GM19023 (cell line): ENCODE data around the gene ZMYND8.
"Not testable (repeated sequence)": the region's sequence is repeated elsewhere in the genome, so short reads cannot be mapped to it uniquely, and the experiment has no call there.

Source experiments
- ATAC-seq: cut with Tn5 transposase; IDR thresholded peaks from one replicate; pipeline ENCODE4 v1.9.1; 2021; ENCODE audit warnings: mild to moderate bottlenecking, moderate library complexity; ENCODE audit not compliant: unreplicated experiment

ZMYND8 gene

DNA sequence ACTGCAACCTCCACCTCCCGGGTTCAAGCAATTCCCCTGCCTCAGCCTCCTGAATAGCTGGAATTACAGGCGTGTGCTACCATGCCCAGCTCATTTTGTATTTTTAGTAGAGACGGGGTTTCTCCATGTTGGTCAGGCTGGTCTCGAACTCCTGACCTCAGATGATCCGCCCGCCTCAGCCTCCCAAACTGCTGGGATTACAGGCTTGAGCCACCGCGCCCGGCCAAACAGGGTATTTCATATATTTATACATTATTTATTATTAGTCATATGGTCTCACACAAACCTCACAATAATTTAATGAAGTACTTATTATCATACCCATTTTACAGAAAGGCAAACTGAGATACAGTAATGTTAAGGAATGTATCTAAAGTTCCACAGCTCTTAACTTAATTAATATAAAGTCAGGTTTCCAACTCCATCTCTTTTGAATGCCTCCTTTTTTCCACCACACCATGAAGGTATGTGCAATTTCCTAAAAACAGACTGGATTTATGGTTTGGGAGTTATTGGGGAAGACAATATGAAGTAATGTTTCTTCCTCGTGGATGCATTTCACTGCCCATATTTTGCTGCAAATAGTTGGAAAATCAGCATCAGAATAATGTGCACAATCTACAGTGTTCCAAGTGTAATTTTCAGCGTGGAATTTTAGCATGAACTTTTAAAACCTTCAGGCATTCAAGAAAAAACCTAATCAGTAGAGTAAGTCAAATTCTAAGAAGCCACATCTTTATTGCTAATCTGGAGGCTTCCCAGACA lies 65.7 kb downstream of the ZMYND8 start:
- no peak for ATAC-seq

DNA sequence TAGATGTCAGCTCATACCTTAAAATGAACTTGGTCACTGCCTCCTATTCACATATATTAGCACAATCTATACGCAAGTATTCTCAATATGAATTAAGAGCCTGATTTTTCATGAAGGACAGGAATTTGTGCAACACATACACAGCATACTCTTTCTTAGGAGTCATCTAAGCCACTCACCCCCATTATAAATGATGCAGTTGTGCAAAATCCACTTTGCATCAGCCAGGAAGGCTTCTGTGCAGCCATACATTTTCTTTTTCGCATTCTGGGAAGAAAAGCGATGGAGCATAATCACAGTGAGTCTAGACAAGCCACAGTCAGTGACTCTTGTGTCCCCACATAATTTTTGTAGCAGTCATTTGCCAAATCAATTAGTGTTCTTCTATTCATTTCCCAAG lies 66.5 kb downstream of the ZMYND8 start:
- ATAC-seq: no peak

DNA sequence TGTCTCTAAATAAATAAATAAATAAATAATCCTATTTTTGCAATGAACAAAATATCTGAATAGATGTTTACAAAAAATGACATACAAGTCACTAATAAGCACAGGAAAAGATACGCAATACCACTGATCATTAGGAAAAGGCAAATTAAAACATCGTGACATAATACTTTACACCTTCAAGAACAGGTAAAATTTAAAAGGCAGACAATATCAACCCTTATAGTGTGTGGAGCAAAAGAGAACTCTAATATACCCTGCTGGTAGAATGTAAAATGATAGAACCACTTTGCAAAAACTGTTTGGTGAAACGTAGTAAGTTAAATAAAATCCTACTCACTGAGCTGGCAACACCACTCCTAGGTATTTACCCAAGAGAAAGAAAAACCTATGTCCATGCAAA lies 67.4 kb downstream of the ZMYND8 start:
- no peak for ATAC-seq

DNA sequence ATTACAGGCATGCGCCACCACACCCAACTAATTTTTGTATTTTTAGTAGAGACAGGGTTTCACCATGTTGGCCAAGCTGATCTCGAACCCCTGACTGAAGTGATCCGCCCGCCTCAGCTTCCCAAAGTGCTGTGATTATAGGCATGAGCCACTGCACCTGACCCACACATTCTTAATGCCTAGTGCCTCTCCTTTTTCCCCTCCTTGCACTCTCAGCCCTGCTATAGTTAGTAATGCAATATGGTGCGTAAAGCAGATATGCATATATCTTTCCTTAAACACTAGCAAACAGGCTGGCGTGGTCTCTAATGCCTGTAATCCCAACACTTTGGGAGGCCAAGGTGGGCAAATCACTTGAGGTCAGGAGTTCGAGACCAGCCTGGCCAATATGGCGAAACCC lies 68.0 kb downstream of the ZMYND8 start:
- ATAC-seq: not testable (repeated sequence)

DNA sequence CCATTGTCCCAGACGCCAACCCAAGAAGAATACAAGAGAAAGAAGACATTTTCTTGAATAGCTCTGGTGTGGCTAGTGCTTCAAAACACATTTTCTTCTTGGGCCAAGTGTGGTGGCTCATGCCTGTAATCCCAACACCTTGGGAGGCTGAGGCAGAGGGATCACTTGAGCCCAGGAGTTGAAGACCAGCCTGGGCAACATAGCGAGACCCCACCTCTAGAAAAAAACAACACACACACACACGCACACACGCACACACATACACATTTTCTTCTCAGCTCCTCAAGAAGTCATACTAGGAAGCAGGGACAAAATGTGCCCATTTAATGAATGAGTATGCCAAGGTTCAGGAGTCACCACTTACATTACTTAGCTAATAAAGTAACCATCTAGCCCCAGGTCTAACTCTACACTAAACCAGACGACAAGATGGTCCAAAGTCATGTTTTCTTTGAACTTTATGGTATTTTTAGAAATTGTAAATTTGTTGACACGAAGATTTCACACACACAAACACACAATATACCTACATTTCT lies 68.8 kb downstream of the ZMYND8 start:
- no peak for ATAC-seq

DNA sequence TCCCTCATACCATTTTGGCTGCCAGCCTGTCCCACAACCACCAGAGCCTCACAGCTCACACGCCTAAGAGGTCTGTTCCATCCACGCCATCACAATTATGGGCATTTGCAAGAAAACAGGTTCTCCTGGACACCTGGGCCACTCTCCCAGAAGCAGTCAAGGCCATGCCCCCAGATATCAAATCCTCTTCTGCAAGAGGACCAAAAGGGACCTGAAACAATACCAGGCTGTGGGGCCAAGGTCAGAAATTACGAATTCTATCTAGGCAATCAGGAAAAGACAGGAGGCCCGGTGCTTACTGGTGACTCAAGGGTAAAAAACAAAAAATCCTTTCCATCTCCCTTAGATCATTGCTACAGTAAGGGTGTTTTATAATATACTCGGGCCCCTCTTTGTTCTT lies 69.8 kb downstream of the ZMYND8 start:
- ATAC-seq: no peak

- no peak for ATAC-seq
These were observed 71.3 kb downstream of the ZMYND8 start for GRCh38 chr20:47285189-47285588.

DNA sequence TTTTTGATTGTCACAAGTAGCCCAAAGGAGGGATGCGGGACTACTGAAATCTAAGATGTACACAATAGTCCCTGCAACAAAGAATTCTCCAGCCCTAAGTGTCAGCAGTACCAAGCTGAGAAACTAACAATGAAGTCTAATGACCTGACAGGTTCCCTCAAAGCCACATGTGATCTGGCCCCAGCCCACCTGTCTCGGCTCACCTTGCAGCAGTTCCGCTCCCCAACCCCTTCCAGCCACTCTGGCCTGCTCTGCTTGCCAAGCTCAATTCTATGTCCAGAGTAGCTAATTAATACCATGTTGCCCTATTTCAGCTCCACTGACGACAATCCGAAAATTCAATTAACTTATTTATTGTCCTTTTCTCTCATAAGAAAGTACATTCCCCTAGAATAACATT lies 72.1 kb downstream of the ZMYND8 start:
- ATAC-seq: no peak

GRCh38 chr20:47283411-47283810 lies 73.1 kb downstream of the ZMYND8 start:
- no peak for ATAC-seq

GRCh38 chr20:47282864-47283263 lies 73.6 kb downstream of the ZMYND8 start:
- no peak for ATAC-seq

DNA sequence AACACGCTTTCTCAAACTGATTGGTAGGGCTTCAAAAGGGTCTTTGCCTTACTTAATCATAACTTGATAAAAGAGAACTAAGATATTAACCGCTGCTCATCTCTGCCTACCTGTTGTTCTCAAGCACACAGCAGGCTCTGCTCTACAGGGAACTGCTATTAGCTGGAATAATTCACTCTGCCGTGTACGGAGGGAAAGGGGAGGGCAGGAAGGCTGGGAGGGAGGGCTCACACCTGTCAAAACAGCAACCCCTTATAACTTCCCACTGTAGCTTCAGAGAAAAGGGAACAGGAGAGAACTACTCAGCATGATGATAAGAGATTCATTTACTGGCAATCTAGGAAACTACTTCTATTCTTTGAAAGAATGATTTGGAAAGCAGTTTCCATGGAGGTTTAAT lies 75.1 kb downstream of the ZMYND8 start:
- ATAC-seq: no peak

DNA sequence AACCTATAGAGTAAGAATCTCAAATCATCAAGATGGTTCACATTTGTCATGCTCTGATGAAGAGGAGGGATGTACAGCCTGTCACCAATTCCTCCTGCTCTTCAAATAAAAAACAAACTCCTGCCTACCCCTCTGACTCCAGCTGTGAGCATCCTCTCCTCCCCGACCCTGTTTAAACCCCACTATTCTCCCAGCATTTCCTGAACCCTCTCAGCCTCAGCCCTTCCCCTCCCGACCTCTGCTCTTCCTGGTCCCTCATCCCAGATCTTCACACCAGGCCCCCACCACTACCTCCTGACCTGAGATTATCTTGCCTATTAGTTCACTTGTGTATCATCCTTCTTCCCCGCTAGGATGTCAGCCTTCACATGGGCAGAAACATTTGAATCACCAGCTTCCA lies 75.8 kb downstream of the ZMYND8 start:
- no peak for ATAC-seq

DNA sequence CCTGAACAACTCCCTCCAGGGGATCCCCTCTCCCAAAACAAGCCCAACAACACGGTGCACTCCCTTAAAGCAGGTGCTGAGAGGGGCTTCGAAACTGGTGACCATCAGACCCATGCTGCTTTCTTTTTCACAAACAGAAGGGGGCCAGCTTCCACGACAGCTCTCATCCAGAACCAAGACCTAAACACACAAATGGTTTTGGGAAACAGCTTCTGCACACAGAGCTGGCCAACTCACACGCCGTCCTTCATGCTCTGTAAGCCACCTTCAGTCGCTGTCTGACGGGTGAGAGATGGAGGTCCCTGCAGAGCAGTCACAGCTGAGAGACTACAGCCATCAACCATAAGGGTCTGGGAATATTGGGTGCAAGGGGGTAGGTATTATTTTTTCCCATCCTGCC lies 76.3 kb downstream of the ZMYND8 start:
- ATAC-seq: no peak

DNA sequence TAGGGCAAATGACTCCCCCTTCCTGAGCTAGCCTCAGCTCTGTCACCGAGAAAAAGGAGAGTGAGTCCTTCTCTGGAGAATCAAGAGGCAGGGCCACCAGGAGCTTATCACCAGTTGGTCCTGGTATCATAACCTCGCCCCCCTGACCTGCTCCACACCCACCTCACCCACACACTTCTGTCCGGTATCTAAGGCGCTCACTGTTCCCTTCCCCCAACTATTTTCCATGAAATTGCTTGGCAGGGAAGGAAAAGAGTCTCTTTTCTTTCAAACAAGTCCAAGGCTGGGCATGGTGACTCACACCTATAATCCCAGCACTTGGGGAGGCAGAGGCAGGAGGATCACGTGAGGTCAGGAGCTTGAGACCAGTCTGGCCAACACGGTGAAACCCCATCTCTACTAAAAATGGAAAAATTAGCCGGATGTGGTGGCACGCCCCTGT lies 77.6 kb downstream of the ZMYND8 start:
- ATAC-seq: no peak

DNA sequence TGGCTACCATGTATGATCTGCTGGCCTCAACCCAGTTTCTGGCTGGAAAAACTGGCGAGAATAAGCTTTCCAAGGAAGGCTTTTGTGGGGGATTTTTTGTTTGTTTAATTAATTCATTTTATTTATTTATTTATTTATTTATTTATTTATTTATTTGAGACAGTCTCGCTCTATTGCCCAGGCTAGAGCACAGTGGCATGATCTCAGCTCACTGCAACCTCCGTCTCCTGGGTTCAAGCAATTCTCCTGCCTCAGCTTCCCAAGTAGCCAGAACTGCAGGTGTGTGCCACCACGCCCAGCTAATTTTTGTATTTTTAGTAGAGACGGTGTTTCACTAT lies 79.0 kb downstream of the ZMYND8 start:
- not testable (repeated sequence) for ATAC-seq

GRCh38 chr20:47276851-47277534 lies 79.5 kb downstream of the ZMYND8 start:
- no peak for ATAC-seq

GRCh38 chr20:47276251-47276650 lies 80.2 kb downstream of the ZMYND8 start:
- no peak for ATAC-seq

- ATAC-seq: no peak
These were observed 81.0 kb downstream of the ZMYND8 start for GRCh38 chr20:47275548-47275947.

GRCh38 chr20:47274401-47275108 lies 81.9 kb downstream of the ZMYND8 start:
- ATAC-seq: peak; percentile 82

DNA sequence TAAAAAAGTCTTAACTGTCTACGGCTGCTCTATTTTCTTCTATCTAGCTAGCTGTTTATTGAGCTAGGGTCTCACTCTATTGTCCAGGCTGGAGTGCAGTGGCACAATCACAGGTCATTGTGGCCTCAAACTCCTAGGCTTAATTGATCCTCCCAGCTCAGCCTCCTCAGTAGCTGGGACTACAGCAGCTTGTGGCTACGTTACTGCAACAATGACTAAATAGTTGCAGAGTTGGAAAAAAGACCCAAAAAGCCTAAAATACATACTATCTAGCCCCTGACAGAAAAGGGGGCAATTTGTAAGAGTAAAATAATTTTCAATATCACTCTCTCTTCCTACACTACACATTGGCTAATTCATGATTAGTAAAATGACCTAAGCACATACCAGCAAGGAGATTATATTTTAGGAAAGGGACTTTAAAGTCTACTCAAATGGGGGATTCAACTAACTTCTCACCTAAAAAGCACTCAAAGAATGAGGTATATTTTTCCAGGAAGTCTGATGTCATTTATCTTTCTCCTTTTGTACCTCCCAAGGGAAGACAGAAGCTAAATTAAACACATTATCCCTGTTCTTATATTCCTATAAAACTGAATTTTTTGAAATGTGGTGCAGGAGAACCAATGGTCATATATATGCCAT lies 82.8 kb downstream of the ZMYND8 start:
- ATAC-seq: no peak

DNA sequence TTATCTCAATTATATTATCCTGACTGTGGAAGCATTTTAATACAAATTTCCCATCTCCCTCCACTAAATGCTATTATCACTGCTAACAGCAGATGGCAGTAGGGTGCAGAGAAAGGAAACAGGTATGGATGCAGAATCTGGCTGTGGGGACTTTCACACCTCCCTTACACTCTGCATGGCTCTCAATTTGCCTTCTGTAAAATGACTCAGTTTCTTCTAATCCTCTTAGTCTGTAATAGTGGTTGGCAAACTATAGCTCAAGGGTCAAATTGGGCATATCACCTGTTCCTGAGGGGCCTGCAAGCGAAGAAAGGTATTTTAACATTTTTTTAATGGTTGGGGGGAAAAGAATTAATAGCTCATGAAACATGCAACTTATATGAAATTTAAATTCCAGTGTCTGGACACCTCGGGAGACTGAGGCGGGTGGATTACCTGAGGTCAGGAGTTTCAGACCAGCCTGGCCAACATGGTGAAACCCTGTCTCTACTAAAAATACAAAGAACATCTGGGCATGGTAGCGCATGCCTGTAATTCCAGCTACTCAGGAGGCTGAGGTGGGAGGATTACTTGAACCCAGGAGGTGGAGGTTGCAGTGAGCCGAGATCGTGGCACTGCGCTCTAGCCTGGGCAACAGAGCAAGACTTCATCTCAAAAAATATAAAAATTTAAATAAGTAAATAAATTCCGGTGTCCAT lies 83.5 kb downstream of the ZMYND8 start:
- ATAC-seq: no peak
